Renal cortex interstitium (tissue), 3 donors: ENCODE results near the gene ENO1. TPM values are rescaled to one million over a fixed set of nuclear protein-coding genes. Genes with fewer than 3 reads are reported as not detected.

Experiments used
- polyA plus RNA-seq, 3 donors: library from polyadenylated mRNA; unstranded; fragments of 120-200 nt; gene quantifications; one replicate each; pipeline ENCODE4 v1.2.1, GENCODE V29; 2013; ENCODE audit not compliant: insufficient read length in 3 of 3

ENO1 gene
- polyA plus RNA-seq, 3 donors = 887 to 994 (median 909) TPM

Other genes starting within 250 kb of the ENO1 start
- 100 to 1,000 TPM; 149 to 169 (median 157) TPM for gene RERE, start 61.0 kb downstream of the ENO1 start, polyA plus RNA-seq
- gene CA6, start 67.2 kb upstream of the ENO1 start, polyA plus RNA-seq = under 1 TPM; 0.11 to 0.17 (median 0.14) TPM
- under 1 TPM in 1 of 3 donors, not detected in 2; 0.17 TPM for gene SLC2A7, start 147.7 kb upstream of the ENO1 start, polyA plus RNA-seq
- gene SLC2A5, start 190.9 kb upstream of the ENO1 start, polyA plus RNA-seq = 1 to 10 TPM in 1 of 3 donors, under 1 TPM in 2; 0.68 to 1.0 (median 0.87) TPM